GM12873 (cell line): Measurements from ENCODE around the gene RNF151.

Experiments used
- TF ChIP-seq, protein P1 (sequence below): IDR thresholded peaks from 2 replicates; pipeline ENCODE4 v1.5.1; 2012; ENCODE audit warnings: low read depth, mild to moderate bottlenecking, moderate library complexity, low read length, control low read depth; ENCODE audit not compliant: insufficient read depth; ENCODE audit errors: missing control alignments

RNF151 gene

GRCh38 chr16:1946495-1947368 is 19.9 kb upstream of the RNF151 start:
- TF ChIP-seq, protein P1, sequence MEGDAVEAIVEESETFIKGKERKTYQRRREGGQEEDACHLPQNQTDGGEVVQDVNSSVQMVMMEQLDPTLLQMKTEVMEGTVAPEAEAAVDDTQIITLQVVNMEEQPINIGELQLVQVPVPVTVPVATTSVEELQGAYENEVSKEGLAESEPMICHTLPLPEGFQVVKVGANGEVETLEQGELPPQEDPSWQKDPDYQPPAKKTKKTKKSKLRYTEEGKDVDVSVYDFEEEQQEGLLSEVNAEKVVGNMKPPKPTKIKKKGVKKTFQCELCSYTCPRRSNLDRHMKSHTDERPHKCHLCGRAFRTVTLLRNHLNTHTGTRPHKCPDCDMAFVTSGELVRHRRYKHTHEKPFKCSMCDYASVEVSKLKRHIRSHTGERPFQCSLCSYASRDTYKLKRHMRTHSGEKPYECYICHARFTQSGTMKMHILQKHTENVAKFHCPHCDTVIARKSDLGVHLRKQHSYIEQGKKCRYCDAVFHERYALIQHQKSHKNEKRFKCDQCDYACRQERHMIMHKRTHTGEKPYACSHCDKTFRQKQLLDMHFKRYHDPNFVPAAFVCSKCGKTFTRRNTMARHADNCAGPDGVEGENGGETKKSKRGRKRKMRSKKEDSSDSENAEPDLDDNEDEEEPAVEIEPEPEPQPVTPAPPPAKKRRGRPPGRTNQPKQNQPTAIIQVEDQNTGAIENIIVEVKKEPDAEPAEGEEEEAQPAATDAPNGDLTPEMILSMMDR = no peak

DNA sequence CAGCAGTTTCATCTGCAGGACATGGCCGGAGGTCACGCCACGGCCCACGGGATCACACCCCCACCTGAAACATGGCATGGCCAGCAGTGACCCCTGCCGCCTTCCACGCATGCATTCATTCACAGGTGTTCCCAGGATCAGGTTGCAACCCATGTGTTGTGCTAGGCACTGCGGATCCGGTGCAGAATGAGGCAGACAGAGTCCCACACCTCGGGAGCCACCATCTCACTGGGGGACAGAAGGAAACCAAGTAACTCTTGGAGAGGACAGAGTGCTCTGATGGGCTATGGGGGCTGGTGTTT is 19.3 kb upstream of the RNF151 start:
- TF ChIP-seq, protein P1 = no peak

DNA sequence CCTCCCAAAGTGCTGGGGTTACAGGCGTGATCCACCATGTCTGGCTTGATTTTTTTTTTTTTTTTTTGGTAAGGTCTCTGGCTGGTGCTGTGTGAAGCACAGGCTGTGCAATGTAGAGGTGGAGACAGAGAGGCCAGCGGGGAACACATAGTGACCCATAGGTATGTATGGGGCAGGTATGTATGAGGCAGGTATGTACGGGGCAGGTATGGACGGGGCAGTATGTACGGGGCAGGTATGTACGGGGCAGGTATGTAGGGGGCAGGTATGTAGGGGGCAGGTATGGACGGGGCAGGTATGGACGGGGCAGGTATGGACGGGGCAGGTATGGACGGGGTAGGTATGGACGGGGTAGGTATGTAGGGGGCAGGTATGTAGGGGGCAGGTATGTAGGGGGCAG is 17.1 kb upstream of the RNF151 start:
- TF ChIP-seq, protein P1 = no peak

- TF ChIP-seq, protein P1 = no peak
Measured at GRCh38 chr16:1950047-1950446, 16.6 kb upstream of the RNF151 start.

- TF ChIP-seq, protein P1 = no peak
Measured at GRCh38 chr16:1950559-1950958, 16.1 kb upstream of the RNF151 start.

DNA sequence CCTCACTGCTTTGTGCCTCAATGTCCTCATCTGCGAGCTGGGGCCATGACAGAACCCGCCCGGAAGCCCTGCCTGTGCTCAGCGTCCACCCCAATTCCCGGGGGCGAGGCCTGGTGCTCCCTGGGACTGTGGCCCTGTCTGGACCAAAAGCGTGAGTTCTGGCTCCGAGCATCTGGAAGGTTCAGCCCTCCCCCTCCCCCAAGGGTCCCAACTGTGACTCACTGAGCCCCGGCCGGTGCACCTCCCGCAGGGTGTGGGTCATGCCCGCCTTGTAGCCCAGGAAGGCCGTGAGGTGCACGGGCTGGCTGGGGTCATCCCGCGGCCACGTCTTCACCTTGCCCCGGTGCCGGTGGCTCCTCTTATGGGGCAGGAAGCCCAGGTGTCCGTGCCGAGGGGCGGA is 12.9 kb upstream of the RNF151 start:
- TF ChIP-seq, protein P1 = no peak

GRCh38 chr16:1958715-1959268 is 7.9 kb upstream of the RNF151 start:
- TF ChIP-seq, protein P1 = no peak
